Endothelial cell (in vitro differentiated cells): ENCODE results near the gene PRKCZ. TPM values are rescaled to one million over a fixed set of nuclear protein-coding genes. Genes with fewer than 3 reads are reported as not detected.

Experiments
- DNase-seq: peaks from one replicate; pipeline ENCODE4 v3.0.0; 2021; ENCODE audit warnings: low spot score
- H3K27ac Mint-ChIP-seq: one replicate; pipeline ENCODE4 v1.8.0; 2021; ENCODE audit warnings: mixed read lengths, inconsistent platforms; ENCODE audit not compliant: unreplicated experiment
- H3K27me3 Mint-ChIP-seq: one replicate; pipeline ENCODE4 v1.8.0; 2021; ENCODE audit warnings: mild to moderate bottlenecking, moderate library complexity, mixed read lengths, inconsistent platforms; ENCODE audit not compliant: unreplicated experiment
- H3K36me3 Mint-ChIP-seq: one replicate; pipeline ENCODE4 v1.8.0; 2021; ENCODE audit warnings: mild to moderate bottlenecking, low read depth, mixed read lengths, inconsistent platforms; ENCODE audit not compliant: unreplicated experiment
- H3K4me1 Mint-ChIP-seq: one replicate; pipeline ENCODE4 v1.8.0; 2021; ENCODE audit warnings: mild to moderate bottlenecking, mixed read lengths, inconsistent platforms; ENCODE audit not compliant: unreplicated experiment
- H3K4me3 Mint-ChIP-seq: one replicate; pipeline ENCODE4 v1.8.0; 2021; ENCODE audit warnings: mild to moderate bottlenecking, mixed read lengths, inconsistent platforms; ENCODE audit not compliant: unreplicated experiment
- H3K9me3 Mint-ChIP-seq: one replicate; pipeline ENCODE4 v1.8.0; 2021; ENCODE audit warnings: mixed read lengths, inconsistent platforms; ENCODE audit not compliant: unreplicated experiment
- CTCF ChIP-seq: fragments of 200-600 bp; sonication (generic); IDR thresholded peaks from one replicate; pipeline ENCODE4 v1.5.0; 2021; ENCODE audit warnings: antibody characterized with exemption; ENCODE audit not compliant: unreplicated experiment
- total RNA-seq: library from RNA; stranded (reverse); fragmentation: NEBNext Ultra II Directional; extraction: Animal tissue kit (Norgen Biotek cat#: 25700); gene quantifications from one replicate; pipeline ENCODE4 v1.2.1, GENCODE V29; 2021; ENCODE audit not compliant: unreplicated experiment

PRKCZ gene
- total RNA-seq, 1 donor from 2014 or later, result 23.1 TPM

DNA sequence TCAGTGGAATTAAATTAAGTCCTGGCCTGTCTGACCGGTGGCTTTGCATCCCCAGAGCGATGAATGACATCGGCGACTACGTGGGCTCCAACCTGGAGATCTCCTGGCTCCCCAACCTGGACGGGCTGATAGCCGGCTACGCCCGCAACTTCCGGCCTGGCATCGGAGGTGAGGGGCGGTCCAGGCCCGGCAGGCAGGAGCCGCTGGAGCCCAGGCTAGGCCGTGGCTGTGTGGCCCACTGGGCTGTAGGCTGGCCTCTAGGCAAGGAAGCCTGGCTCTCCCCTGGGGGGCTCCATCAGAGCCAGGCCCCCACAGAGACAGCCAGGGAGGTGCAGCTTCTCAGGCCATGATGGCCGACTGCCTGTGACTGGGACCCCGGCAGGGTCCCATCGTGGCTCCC is 25.3 kb upstream of the PRKCZ start:
- peaks cover 8% of the 10 kb centered on the region for H3K27me3 Mint-ChIP-seq
- TF ChIP-seq CTCF, result no peak
- H3K4me3 Mint-ChIP-seq, result no peak overlapping the region

DNA sequence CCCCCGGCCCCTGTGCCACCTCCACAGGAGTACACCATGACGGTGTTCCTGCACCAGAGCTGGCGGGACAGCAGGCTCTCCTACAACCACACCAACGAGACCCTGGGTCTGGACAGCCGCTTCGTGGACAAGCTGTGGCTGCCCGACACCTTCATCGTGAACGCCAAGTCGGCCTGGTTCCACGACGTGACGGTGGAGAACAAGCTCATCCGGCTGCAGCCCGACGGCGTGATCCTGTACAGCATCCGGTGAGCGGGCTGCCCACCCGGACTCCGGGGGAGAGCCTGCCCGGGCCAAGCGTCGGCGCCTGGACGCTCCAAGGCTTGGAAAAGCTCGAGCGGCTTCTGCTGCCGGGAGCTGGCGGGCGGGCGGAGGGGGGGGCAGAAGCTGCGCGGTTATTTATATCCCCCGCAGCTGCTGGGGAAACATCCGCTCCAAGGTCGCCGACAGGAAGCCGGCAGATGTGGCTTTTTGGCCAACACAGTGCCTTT is 24.7 kb upstream of the PRKCZ start:
- H3K9me3 Mint-ChIP-seq, result no peaks in the 10 kb centered on the region
- no peak overlapping the region for H3K27ac Mint-ChIP-seq
- H3K4me1 Mint-ChIP-seq, result no peaks in the 10 kb centered on the region
- DNase-seq, result no peak
- peaks cover 4% of the 10 kb centered on the region for H3K27me3 Mint-ChIP-seq
- TF ChIP-seq CTCF, result no peak
- no peaks in the 10 kb centered on the region for H3K36me3 Mint-ChIP-seq
- no peak overlapping the region for H3K4me3 Mint-ChIP-seq

More for the DNA sequence above, 25.3 kb upstream of the PRKCZ start:
- no peak for DNase-seq
- no peaks in the 10 kb centered on the region for H3K36me3 Mint-ChIP-seq
- H3K27ac Mint-ChIP-seq, result no peak overlapping the region
- H3K4me1 Mint-ChIP-seq, result no peaks in the 10 kb centered on the region
- no peaks in the 10 kb centered on the region for H3K9me3 Mint-ChIP-seq

GRCh38 chr1:2027961-2028583 is 22.1 kb upstream of the PRKCZ start:
- Mint-ChIP-seq H3K27me3 (peaks cover 6% of the 10 kb centered on the region), H3K9me3 (no peaks in the 10 kb centered on the region), H3K4me1 (no peaks in the 10 kb centered on the region), H3K27ac (no peak overlapping the region), H3K4me3 (no peak overlapping the region), H3K36me3 (no peaks in the 10 kb centered on the region)
- TF ChIP-seq CTCF, result no peak
- DNase-seq, result no peak

- H3K4me3 Mint-ChIP-seq, result no peak overlapping the region
- H3K27ac Mint-ChIP-seq, result no peak overlapping the region
- peaks cover 6% of the 10 kb centered on the region for H3K27me3 Mint-ChIP-seq
- no peaks in the 10 kb centered on the region for H3K9me3 Mint-ChIP-seq
- H3K4me1 Mint-ChIP-seq, result no peaks in the 10 kb centered on the region
- no peaks in the 10 kb centered on the region for H3K36me3 Mint-ChIP-seq
- DNase-seq, result no peak
- TF ChIP-seq CTCF, result no peak
Observed at GRCh38 chr1:2028870-2029560, 21.2 kb upstream of the PRKCZ start.

GRCh38 chr1:2029561-2029960 is 20.6 kb upstream of the PRKCZ start:
- Mint-ChIP-seq H3K27me3 (peaks cover 6% of the 10 kb centered on the region), H3K27ac (no peak overlapping the region), H3K4me1 (no peaks in the 10 kb centered on the region), H3K9me3 (no peaks in the 10 kb centered on the region), H3K4me3 (no peak overlapping the region), H3K36me3 (no peaks in the 10 kb centered on the region)
- DNase-seq, result no peak
- no peak for TF ChIP-seq CTCF
